Calu3 (cell line): Measurements from ENCODE around the gene SMARCA1. TPM values are rescaled to one million over a fixed set of nuclear protein-coding genes. Genes with fewer than 3 reads are reported as not detected.

Experiments used
- BruUV-seq: library from RNA; stranded (reverse); fragments of 400-500 nt; replicated peaks from 2 replicates; lab custom pipeline; 2021; lab: Mats Ljungman, UMichigan
- CTCF ChIA-PET: fragments of 300-600 bp; sonication (Branson Sonifier 250); formaldehyde crosslinking; loops from one replicate; lab custom pipeline; 2022; ENCODE audit warnings: antibody characterized with exemption; lab: Charles Lee
- DNase-seq: peaks from one replicate; pipeline ENCODE4 v3.0.0; 2022
- H3K27ac Mint-ChIP-seq: one replicate; pipeline ENCODE4 v1.8.0; 2022; ENCODE audit warnings: mixed read lengths; ENCODE audit not compliant: unreplicated experiment
- H3K27me3 Mint-ChIP-seq: one replicate; pipeline ENCODE4 v1.8.0; 2022; ENCODE audit warnings: mixed read lengths; ENCODE audit not compliant: unreplicated experiment
- H3K36me3 Mint-ChIP-seq: one replicate; pipeline ENCODE4 v1.8.0; 2022; ENCODE audit warnings: mild to moderate bottlenecking, moderate library complexity, mixed read lengths; ENCODE audit not compliant: insufficient read depth, unreplicated experiment
- H3K4me1 Mint-ChIP-seq: one replicate; pipeline ENCODE4 v1.8.0; 2022; ENCODE audit warnings: mild to moderate bottlenecking, low read depth, mixed read lengths; ENCODE audit not compliant: unreplicated experiment
- H3K4me3 Mint-ChIP-seq: one replicate; pipeline ENCODE4 v1.8.0; 2022; ENCODE audit warnings: mild to moderate bottlenecking, low read depth, moderate library complexity, mixed read lengths; ENCODE audit not compliant: unreplicated experiment
- H3K9me3 Mint-ChIP-seq: one replicate; pipeline ENCODE4 v1.8.0; 2022; ENCODE audit warnings: low read depth, mixed read lengths; ENCODE audit not compliant: unreplicated experiment
- CTCF ChIP-seq: fragments of 200-600 bp; IDR thresholded peaks from one replicate; pipeline ENCODE4 v1.8.0; 2022; ENCODE audit warnings: antibody characterized with exemption; ENCODE audit not compliant: unreplicated experiment
- intact Hi-C: fragments of 100-400 bp; cut with micrococcal nuclease; formaldehyde crosslinking; loops from one replicate; pipeline ENCODE4 v1.10.0; 2022; ENCODE audit not compliant: unreplicated experiment
- total RNA-seq: library from RNA; stranded (reverse); gene quantifications from 2 replicates; pipeline ENCODE4 v1.2.3, GENCODE V29; 2022

SMARCA1 gene
- total RNA-seq, 1 experiment from 2014 or later = 11.0 TPM

GRCh38 chrX:129433945-129434344 is 89.3 kb downstream of the SMARCA1 start:
- Mint-ChIP-seq H3K27ac (no peak overlapping the region), H3K36me3 (no peaks in the 10 kb centered on the region), H3K9me3 (peaks cover 2% of the 10 kb centered on the region), H3K4me1 (no peaks in the 10 kb centered on the region), H3K4me3 (no peak overlapping the region), H3K27me3 (no peaks in the 10 kb centered on the region)
- no TSS peak for BruUV-seq
- intact Hi-C loops = no loop called here
- CTCF ChIA-PET = no interaction called here
- no peak for DNase-seq
- no peak for TF ChIP-seq CTCF

- Mint-ChIP-seq H3K27me3 (no peaks in the 10 kb centered on the region), H3K4me1 (no peaks in the 10 kb centered on the region), H3K36me3 (no peaks in the 10 kb centered on the region), H3K4me3 (no peak overlapping the region), H3K9me3 (peaks cover 4% of the 10 kb centered on the region), H3K27ac (no peak overlapping the region)
- CTCF ChIA-PET = no interaction called here
- DNase-seq = no peak
- BruUV-seq = no TSS peak
- intact Hi-C loops = no loop called here
- TF ChIP-seq CTCF = no peak
These were observed 89.8 kb downstream of the SMARCA1 start for GRCh38 chrX:129433461-129433860.

- Mint-ChIP-seq H3K27me3 (no peaks in the 10 kb centered on the region), H3K4me3 (no peak overlapping the region), H3K36me3 (no peaks in the 10 kb centered on the region), H3K9me3 (peaks cover 8% of the 10 kb centered on the region), H3K4me1 (no peaks in the 10 kb centered on the region), H3K27ac (no peak overlapping the region)
- intact Hi-C loops = no loop called here
- CTCF ChIA-PET = no interaction called here
- no TSS peak for BruUV-seq
- no peak for TF ChIP-seq CTCF
- peak; percentile 1 for DNase-seq
These were observed 96.0 kb downstream of the SMARCA1 start for GRCh38 chrX:129427267-129427666.

- H3K36me3 Mint-ChIP-seq = no peaks in the 10 kb centered on the region
These were observed 100.1 kb downstream of the SMARCA1 start for GRCh38 chrX:129423191-129423590.

More at GRCh38 chrX:129423191-129423590, 100.1 kb downstream of the SMARCA1 start:
- CTCF ChIA-PET = no interaction called here
- Mint-ChIP-seq H3K4me3 (no peak overlapping the region), H3K27ac (no peak overlapping the region), H3K9me3 (peaks cover 4% of the 10 kb centered on the region), H3K27me3 (no peaks in the 10 kb centered on the region), H3K4me1 (no peaks in the 10 kb centered on the region)
- DNase-seq = no peak
- intact Hi-C loops = no loop called here
- no peak for TF ChIP-seq CTCF
- no TSS peak for BruUV-seq
